ENCODE data around the gene ELAC1. TPM values are rescaled to one million over a fixed set of nuclear protein-coding genes. Genes with fewer than 3 reads are reported as not detected.
"Not testable (repeated sequence)": the region's sequence is repeated elsewhere in the genome, so short reads cannot be mapped to it uniquely, and the experiment has no call there.

The ELAC1 gene, protein sequence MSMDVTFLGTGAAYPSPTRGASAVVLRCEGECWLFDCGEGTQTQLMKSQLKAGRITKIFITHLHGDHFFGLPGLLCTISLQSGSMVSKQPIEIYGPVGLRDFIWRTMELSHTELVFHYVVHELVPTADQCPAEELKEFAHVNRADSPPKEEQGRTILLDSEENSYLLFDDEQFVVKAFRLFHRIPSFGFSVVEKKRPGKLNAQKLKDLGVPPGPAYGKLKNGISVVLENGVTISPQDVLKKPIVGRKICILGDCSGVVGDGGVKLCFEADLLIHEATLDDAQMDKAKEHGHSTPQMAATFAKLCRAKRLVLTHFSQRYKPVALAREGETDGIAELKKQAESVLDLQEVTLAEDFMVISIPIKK
- total RNA-seq, result 5.2 TPM

GRCh38 chr18:50967714-50968661, at the start of gene ELAC1:
ELAC1 (plus strand) TSS chr18:50968040; CDS start chr18:50974405, 6,365 bp downstream.
- ATAC-seq (peak; percentile 95), DNase-seq (ENCODE audit: low spot score) (peak; percentile 85)

- DNase-seq (ENCODE audit: low spot score), result no peak
- ATAC-seq, result no peak
These were observed 49.7 kb upstream of the ELAC1 start for GRCh38 chr18:50918153-50918552.

DNA sequence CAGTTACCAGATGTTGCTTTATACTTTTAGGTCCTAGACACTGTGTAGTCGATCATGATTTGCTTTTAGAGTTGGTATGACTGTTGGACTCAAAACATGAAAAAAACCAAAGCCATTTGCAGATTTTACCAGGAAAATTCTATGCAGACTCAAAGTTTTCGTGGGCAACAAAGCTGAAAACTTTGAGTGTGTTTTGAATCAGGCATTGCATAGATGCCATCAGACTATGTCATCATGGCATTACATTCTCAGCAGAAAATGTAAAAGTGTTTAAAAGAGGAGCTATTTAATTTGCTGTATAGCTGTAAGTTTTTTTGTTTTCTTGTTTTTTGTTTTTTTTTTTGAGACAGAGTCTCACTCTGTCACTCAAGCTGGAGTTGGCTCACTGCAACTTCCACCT, 43.5 kb upstream of the ELAC1 start:
- ATAC-seq, result no peak
- no peak for DNase-seq (ENCODE audit: low spot score)

- ATAC-seq (no peak), DNase-seq (ENCODE audit: low spot score) (no peak)
These were observed 41.3 kb upstream of the ELAC1 start for GRCh38 chr18:50926521-50926920.

GRCh38 chr18:50928551-50928950, 39.3 kb upstream of the ELAC1 start:
- no peak for DNase-seq (ENCODE audit: low spot score)
- ATAC-seq, result no peak

- no peak for ATAC-seq
- DNase-seq (ENCODE audit: low spot score), result no peak
These were observed 34.2 kb upstream of the ELAC1 start for GRCh38 chr18:50933684-50934083.

DNA sequence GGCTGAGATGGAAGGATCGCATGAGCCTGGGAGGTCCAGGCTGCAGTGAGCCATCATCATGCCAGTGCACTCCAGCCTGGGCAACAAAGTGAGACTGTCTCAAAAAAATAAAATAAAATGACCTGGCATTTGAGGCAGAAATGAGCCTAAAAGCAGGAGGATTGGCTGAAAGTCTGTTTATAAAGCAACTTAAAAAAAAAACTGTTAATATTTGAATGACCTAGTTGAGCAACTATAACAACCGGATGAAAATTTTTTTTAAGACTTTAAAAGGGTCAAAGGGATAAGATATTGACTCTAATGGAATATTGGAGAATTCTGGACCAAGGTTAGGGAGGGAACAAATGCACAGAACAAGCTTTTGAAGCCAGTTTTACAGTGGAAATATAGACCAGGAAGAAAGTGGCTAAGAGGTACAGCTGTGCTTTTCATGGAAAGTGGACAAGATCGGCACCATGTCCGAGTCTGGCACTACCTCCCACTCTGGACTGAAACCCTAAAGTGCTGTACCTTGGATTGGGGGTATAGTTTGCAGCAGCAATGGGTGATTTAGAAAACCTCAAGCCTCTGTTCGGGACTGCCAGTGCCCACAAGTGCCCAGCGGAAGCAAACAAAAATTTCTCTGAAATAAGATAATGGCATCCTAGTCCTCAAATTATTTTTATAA, 33.2 kb upstream of the ELAC1 start:
- no peak for DNase-seq (ENCODE audit: low spot score)
- peak; percentile 80 for ATAC-seq

GRCh38 chr18:50935493-50936191, 32.2 kb upstream of the ELAC1 start:
- no peak for DNase-seq (ENCODE audit: low spot score)
- ATAC-seq, result no peak

- no peak for DNase-seq (ENCODE audit: low spot score)
- no peak for ATAC-seq
These were observed 30.7 kb upstream of the ELAC1 start for GRCh38 chr18:50937183-50937582.

GRCh38 chr18:50938912-50939311, 28.9 kb upstream of the ELAC1 start:
- no peak for ATAC-seq

GRCh38 chr18:50944245-50944932, 23.5 kb upstream of the ELAC1 start:
- ATAC-seq, result peak; percentile 61
- no peak for DNase-seq (ENCODE audit: low spot score)

More at GRCh38 chr18:50938912-50939311, 28.9 kb upstream of the ELAC1 start:
- DNase-seq (ENCODE audit: low spot score), result no peak

DNA sequence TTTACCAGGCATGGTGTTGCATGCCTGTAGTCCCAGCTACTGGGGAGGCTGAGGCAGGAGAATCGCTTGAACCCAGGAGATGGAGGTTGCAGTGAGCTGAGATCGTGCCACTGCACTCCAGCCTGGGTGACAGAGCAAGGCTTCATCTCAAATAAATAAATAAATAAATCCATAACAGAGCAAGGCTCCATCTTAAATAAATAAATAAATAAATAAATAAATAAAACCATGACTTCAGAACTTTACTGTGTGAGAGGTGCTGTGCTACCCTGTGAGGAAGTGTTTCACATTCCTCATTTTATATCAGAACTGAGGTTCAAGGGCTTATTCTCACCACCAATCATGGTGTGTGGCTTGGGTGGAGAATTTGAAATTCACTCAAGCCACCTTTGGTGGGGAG, 21.9 kb upstream of the ELAC1 start:
- ATAC-seq; DNase-seq (ENCODE audit: low spot score): not testable (repeated sequence)

DNA sequence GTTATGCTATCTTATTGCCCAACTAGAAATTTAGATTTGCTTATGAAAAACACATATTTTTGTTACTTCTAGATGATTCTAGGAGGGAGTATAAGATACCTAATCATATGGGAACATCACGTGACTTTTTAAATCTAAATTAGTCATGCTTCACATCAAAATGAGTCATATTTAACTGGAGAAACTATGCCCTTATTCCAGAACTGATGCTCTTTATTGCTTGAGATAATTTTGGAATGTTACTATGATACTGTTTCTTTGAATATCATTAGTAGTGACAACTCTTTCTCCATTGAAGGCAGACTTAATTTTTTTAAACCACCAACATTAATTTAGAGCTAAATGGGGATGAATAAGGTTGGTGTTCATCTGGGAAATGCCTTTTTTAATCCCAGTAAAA, 19.9 kb upstream of the ELAC1 start:
- ATAC-seq (no peak), DNase-seq (ENCODE audit: low spot score) (no peak)

DNA sequence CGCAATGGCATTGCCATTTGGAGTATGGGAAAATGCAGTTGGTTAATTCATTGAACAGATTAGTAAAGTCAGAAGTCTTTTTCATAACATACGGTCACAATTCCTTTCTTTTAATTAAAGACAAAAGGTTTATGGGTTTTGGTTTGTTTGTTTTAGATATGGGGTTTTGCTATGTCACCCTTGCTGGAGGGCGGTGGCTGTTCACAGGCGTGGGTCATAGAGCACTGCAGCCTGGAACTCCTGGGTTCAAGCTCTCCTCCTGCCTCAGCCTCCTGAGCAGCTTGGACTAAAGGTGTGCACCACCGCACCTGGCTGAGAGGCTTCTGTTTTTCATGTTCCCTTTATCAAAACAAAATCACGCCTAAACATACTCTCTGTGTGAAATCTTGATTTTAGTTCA, 18.7 kb upstream of the ELAC1 start:
- ATAC-seq (no peak), DNase-seq (ENCODE audit: low spot score) (no peak)

- no peak for ATAC-seq
- DNase-seq (ENCODE audit: low spot score), result no peak
These were observed 17.2 kb upstream of the ELAC1 start for GRCh38 chr18:50950626-50951025.

- DNase-seq (ENCODE audit: low spot score), result no peak
- no peak for ATAC-seq
These were observed 14.0 kb upstream of the ELAC1 start for GRCh38 chr18:50953822-50954221.

DNA sequence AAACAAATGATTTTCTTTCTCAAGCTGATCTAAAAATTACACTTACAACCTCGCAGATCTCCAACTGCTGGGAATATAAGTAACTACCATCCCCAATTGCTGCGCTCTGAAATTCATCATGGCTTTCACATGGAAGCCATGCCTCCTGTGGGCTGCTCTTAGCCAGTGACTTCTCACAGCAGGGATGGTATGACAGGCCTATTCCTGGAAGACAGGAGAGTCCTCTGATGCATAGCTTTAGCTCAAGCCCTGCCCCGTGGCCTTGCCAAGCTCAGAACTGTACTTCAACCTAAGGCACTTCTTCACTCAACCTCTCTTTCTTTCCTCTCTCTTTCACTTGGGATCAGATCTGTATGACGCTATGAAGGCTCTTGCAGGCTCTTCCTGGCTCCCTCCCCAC, 12.6 kb upstream of the ELAC1 start:
- DNase-seq (ENCODE audit: low spot score) (no peak), ATAC-seq (no peak)

DNA sequence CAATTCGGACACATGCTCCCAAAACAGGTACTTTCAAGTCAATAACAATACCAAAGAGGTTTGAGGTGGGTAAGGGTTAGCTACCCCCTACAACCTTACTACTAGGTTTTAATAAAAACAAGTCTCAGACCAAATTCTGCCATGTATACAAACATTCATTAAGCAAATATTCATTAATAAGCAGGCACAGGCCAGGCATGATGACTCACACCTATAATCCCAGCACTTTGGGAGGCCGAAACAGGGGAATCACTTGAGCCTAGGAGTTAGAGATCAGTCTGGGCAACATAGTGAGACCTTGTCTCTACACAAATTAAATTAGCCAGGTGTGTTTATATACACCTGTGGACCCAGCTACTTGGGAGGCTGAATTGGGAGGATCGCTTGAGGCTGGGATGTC, 11.7 kb upstream of the ELAC1 start:
- ATAC-seq (no peak), DNase-seq (ENCODE audit: low spot score) (no peak)

GRCh38 chr18:50961974-50962373, 5.9 kb upstream of the ELAC1 start:
- no peak for DNase-seq (ENCODE audit: low spot score)

DNA sequence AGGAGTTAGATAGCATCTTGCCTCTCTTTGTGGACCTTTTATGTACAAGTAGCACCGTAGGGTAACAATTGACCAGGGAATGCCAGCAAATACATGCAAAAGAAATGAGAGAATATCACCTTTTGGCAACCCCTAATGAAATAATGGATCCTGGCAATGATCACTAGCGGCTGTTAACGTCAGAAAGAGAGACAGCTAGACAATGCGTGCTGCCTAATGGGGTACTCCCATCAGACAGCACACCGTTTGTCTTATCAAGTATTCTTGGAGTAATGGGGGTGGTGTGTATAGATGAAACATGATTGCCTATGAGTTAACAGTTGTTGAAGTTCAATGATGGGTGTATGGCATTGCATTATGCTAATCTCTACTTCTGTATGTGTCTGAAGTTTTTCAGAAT, 1.6 kb downstream of the ELAC1 start:
- DNase-seq (ENCODE audit: low spot score) (no peak), ATAC-seq (no peak)

More at GRCh38 chr18:50961974-50962373, 5.9 kb upstream of the ELAC1 start:
- no peak for ATAC-seq

Data from left lobe of liver (tissue), 2 donors.